Adrenal gland (tissue), 5 donors: ENCODE measurements around the gene NFKBIZ.

ENCODE experiments used
- POLR2A ChIP-seq, 2 donors: fragments of 450-650 bp; IDR thresholded peaks; one replicate each; pipeline ENCODE4 v1.6.1; 2017; ENCODE audit warnings: antibody characterized with exemption in 2 of 2, mild to moderate bottlenecking in 2 of 2, moderate library complexity in 1 of 2
- TF ChIP-seq, protein P1 (sequence below), 6 experiments: fragments of 450-650 bp in 4 of 6; fragments of 200-600 bp in 2 of 6; sonication (generic) in 1 of 6; IDR thresholded peaks; 1 replicate in 5 of 6; 2 replicates in 1 of 6; pipeline versions ENCODE4 v1.5.1 to v1.8.0; 2016 to 2021; ENCODE audit warnings: antibody characterized with exemption in 6 of 6, mild to moderate bottlenecking in 2 of 6, moderate library complexity in 1 of 6
- donor health status: DM: no; HTN: no; CAD: no.

DNA sequence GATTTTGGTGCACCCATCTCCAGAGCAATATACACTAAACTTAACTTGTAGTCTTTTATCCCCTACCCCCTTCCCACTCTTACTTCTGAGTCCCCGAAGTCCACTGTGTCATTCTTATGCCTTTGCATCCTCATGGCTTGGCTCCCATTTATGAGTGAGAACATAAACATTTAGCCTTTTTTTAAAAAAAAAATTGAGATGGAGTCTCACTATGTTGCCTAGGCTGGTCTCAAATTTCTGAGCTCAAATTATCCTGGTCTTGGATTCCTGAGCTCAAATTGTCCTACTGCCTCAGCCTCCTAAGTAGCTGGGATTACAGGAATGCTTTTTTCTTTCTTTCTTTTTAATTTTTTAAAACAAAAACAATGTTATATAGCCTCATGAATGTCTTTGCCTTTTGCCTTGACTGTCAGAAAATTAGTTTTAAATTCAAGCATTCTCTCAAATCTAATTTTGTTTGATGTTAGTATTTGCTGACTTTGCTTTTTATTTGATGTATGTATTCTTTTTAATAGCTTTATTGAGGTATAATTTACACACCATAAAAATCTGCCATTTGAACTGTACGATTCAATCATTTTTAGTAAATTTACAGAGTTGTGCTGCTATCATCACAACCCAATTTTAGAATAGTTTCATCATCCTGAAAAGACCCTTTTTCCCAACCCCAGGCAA is 46.9 kb downstream of the NFKBIZ start:
- TF ChIP-seq, protein P1, sequence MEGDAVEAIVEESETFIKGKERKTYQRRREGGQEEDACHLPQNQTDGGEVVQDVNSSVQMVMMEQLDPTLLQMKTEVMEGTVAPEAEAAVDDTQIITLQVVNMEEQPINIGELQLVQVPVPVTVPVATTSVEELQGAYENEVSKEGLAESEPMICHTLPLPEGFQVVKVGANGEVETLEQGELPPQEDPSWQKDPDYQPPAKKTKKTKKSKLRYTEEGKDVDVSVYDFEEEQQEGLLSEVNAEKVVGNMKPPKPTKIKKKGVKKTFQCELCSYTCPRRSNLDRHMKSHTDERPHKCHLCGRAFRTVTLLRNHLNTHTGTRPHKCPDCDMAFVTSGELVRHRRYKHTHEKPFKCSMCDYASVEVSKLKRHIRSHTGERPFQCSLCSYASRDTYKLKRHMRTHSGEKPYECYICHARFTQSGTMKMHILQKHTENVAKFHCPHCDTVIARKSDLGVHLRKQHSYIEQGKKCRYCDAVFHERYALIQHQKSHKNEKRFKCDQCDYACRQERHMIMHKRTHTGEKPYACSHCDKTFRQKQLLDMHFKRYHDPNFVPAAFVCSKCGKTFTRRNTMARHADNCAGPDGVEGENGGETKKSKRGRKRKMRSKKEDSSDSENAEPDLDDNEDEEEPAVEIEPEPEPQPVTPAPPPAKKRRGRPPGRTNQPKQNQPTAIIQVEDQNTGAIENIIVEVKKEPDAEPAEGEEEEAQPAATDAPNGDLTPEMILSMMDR (IDR thresholded peaks at IDR 0.05) = no peak
- TF ChIP-seq POLR2A (IDR thresholded peaks at IDR 0.05) = no peak
